Colonic mucosa (tissue), 4 donors: ENCODE measurements around the gene FKBP6. TPM values are rescaled to one million over a fixed set of nuclear protein-coding genes. Genes with fewer than 3 reads are reported as not detected.
"Not testable (repeated sequence)": the region's sequence is repeated elsewhere in the genome, so short reads cannot be mapped to it uniquely, and the experiment has no call there.

Experiments used
- DNase-seq: peaks from one replicate; pipeline ENCODE4 v3.0.0-alpha.2; 2020
- H3K27ac ChIP-seq: fragments of 200-600 bp; one replicate; pipeline ENCODE4 v1.8.0; 2021
- H3K27me3 ChIP-seq: fragments of 200-600 bp; one replicate; pipeline ENCODE4 v1.8.0; 2021
- H3K36me3 ChIP-seq: fragments of 200-600 bp; one replicate; pipeline ENCODE4 v1.8.0; 2021
- H3K4me1 ChIP-seq: fragments of 200-600 bp; one replicate; pipeline ENCODE4 v1.8.0; 2021; ENCODE audit warnings: mild to moderate bottlenecking
- H3K4me3 ChIP-seq: fragments of 200-600 bp; one replicate; pipeline ENCODE4 v1.8.0; 2021
- H3K9ac ChIP-seq, 2 donors: one replicate each; pipeline ENCODE4 v1.7.0; 2013; ENCODE audit warnings: control low read depth in 2 of 2, low read depth in 2 of 2, low read length in 2 of 2
- H3K9me3 ChIP-seq: fragments of 200-600 bp; one replicate; pipeline ENCODE4 v1.8.0; 2021
- CTCF ChIP-seq: fragments of 200-600 bp; IDR thresholded peaks from one replicate; pipeline ENCODE4 v1.8.0; 2022; ENCODE audit warnings: antibody characterized with exemption, mild to moderate bottlenecking
- intact Hi-C: fragments of 100-400 bp; cut with DNase I; formaldehyde crosslinking; loops from one replicate; pipeline ENCODE4 v1.14.1; 2022
- total RNA-seq, 2 donors: library from RNA; stranded (reverse); fragmentation: NEBNext Ultra II Directional in 1 of 2; extraction: Animal tissue kit (Norgen Biotek cat#: 25700) in 1 of 2; gene quantifications; one replicate each; pipeline ENCODE4 v1.2.1, GENCODE V29; 2021
- donor health status: healthy.
- donor health status: DM: no; HTN: no; CAD: no.
- donor health status: DM: no; HTN: no; CAD: no.

FKBP6 gene, protein sequence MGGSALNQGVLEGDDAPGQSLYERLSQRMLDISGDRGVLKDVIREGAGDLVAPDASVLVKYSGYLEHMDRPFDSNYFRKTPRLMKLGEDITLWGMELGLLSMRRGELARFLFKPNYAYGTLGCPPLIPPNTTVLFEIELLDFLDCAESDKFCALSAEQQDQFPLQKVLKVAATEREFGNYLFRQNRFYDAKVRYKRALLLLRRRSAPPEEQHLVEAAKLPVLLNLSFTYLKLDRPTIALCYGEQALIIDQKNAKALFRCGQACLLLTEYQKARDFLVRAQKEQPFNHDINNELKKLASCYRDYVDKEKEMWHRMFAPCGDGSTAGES
- not detected for total RNA-seq

- H3K27me3 ChIP-seq, H3K4me3 ChIP-seq, DNase-seq, H3K9ac ChIP-seq, H3K4me1 ChIP-seq, H3K9me3 ChIP-seq, H3K36me3 ChIP-seq, intact Hi-C loops, H3K27ac ChIP-seq: not testable (repeated sequence)
Measured at GRCh38 chr7:73327922-73328321, at the start of gene FKBP6, which contains the start of gene TRIM50. Gene FKBP6, plus strand, starts transcription at chr7:73328161. Its CDS starts 268 bp downstream, at chr7:73328429. Gene TRIM50, minus strand, starts transcription at chr7:73328082. Its CDS starts 3,295 bp downstream, at chr7:73324787.

DNA sequence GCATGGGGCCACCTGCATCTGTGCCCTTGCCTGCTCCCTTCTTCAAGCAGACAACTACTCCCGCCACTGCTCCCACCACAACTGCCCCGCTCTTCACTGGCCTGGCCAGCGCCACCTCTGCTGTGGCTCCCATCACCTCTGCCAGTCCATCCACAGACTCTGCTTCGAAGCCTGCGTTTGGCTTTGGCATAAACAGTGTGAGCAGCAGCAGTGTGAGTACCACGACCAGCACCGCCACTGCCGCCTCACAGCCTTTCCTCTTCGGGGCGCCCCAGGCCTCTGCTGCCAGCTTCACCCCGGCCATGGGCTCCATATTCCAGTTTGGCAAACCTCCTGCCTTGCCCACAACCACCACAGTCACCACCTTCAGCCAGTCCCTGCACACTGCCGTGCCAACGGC, 30.7 kb upstream of the FKBP6 start:
- H3K9ac ChIP-seq, intact Hi-C loops: not testable (repeated sequence)

DNA sequence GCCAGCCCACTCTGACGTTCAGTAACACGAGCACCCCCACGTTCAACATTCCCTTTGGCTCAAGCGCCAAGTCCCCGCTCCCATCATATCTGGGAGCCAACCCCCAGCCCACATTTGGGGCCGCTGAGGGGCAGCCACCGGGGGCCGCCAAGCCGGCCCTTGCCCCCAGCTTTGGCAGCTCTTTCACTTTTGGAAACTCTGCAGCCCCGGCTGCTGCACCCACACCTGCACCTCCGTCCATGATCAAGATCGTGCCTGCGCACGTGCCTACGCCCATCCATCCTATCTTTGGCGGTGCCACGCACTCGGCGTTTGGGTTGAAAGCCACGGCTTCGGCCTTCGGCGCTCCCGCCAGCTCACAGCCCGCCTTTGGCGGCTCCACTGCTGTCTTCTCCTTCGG, 30.3 kb upstream of the FKBP6 start:
- H3K36me3 ChIP-seq, H3K27ac ChIP-seq, H3K4me3 ChIP-seq, H3K9ac ChIP-seq, intact Hi-C loops, H3K4me1 ChIP-seq, H3K9me3 ChIP-seq, H3K27me3 ChIP-seq, DNase-seq: not testable (repeated sequence)

More for the DNA sequence above, 30.7 kb upstream of the FKBP6 start:
- not testable (repeated sequence) for H3K4me3 ChIP-seq, H3K27me3 ChIP-seq, H3K4me1 ChIP-seq, H3K9me3 ChIP-seq, H3K27ac ChIP-seq, DNase-seq, H3K36me3 ChIP-seq

- intact Hi-C loops, DNase-seq, H3K9me3 ChIP-seq, H3K27ac ChIP-seq, H3K4me3 ChIP-seq, H3K9ac ChIP-seq, H3K27me3 ChIP-seq, H3K36me3 ChIP-seq, H3K4me1 ChIP-seq: not testable (repeated sequence)
Measured at GRCh38 chr7:73299812-73300211, 28.1 kb upstream of the FKBP6 start.

- H3K27me3 ChIP-seq, intact Hi-C loops, H3K27ac ChIP-seq, H3K4me3 ChIP-seq, H3K4me1 ChIP-seq, H3K36me3 ChIP-seq, H3K9me3 ChIP-seq, H3K9ac ChIP-seq, DNase-seq: not testable (repeated sequence)
Measured at GRCh38 chr7:73301108-73301507, 26.9 kb upstream of the FKBP6 start.

DNA sequence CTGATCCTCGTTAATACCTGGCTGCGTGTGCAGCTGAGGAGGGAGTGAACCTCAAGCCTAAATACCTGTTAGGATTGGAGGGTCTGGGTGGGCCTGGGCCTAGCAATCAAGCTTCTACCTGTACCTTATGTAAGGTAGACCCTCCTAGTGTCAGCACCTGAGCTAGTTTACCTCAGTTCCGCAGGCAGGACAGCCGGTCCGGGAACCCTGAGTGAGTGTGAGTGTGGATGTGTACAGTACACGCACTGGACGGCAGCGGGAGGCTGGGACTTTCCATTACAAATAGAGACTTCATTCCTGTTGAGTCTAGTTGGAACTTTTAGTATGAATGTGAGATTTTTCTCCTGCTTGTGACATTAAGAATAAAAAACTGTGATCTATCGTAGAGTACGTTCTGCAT, 25.1 kb upstream of the FKBP6 start:
- H3K9me3 ChIP-seq, H3K4me1 ChIP-seq, DNase-seq, H3K4me3 ChIP-seq, intact Hi-C loops, H3K36me3 ChIP-seq, H3K27me3 ChIP-seq, H3K27ac ChIP-seq, H3K9ac ChIP-seq: not testable (repeated sequence)

GRCh38 chr7:73303546-73303945, 24.4 kb upstream of the FKBP6 start:
- DNase-seq = no peak
- no peak for TF ChIP-seq CTCF
- H3K4me1 ChIP-seq = no peaks in the 10 kb centered on the region
- H3K9ac ChIP-seq = no peak overlapping the region
- intact Hi-C loops = no loop called here
- H3K27me3 ChIP-seq = no peaks in the 10 kb centered on the region
- no peaks in the 10 kb centered on the region for H3K36me3 ChIP-seq
- H3K27ac ChIP-seq = no peak overlapping the region
- H3K4me3 ChIP-seq = no peak overlapping the region
- no peaks in the 10 kb centered on the region for H3K9me3 ChIP-seq

DNA sequence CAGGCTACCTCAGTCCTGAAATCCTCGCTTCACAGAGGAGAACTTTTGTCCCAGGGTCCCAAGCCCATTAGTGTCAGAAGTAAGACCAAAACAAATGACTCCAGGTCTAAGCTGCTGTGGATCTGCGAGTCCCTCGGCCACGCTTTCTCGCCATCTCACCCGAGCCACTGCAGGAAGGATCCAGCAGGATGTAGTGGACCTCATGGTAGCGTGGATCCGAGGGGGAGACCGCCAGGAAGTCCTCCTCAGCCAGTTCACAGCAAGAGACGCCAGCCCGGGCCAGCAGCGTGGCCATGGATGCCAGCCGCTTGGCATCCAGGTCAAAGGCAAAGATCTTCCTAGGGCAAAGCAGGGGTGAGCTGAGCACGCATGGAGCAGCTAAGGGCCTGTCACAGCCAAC, 23.9 kb upstream of the FKBP6 start:
- no peak overlapping the region for H3K27ac ChIP-seq
- H3K27me3 ChIP-seq = no peaks in the 10 kb centered on the region
- no peak for DNase-seq
- peaks cover 3% of the 10 kb centered on the region for H3K4me1 ChIP-seq
- no peak overlapping the region for H3K9ac ChIP-seq
- no peaks in the 10 kb centered on the region for H3K9me3 ChIP-seq
- intact Hi-C loops = no loop called here
- no peak for TF ChIP-seq CTCF
- no peaks in the 10 kb centered on the region for H3K36me3 ChIP-seq
- no peak overlapping the region for H3K4me3 ChIP-seq

GRCh38 chr7:73304612-73305387, 23.2 kb upstream of the FKBP6 start:
- H3K4me3 ChIP-seq, H3K27ac ChIP-seq, H3K36me3 ChIP-seq, H3K9me3 ChIP-seq, DNase-seq, intact Hi-C loops, H3K9ac ChIP-seq, H3K4me1 ChIP-seq, H3K27me3 ChIP-seq: not testable (repeated sequence)
